Parathyroid adenoma (tissue), 2 donors: ENCODE results near the gene GMEB2.

ENCODE experiments used
- H2AFZ ChIP-seq: fragments of 300-600 bp; sonication (generic); one replicate; pipeline ENCODE4 v1.7.0; 2017; ENCODE audit warnings: antibody characterized with exemption, mild to moderate bottlenecking
- H3K27ac ChIP-seq: fragments of 300-600 bp; sonication (generic); one replicate; pipeline ENCODE4 v1.7.0; 2017
- H3K27me3 ChIP-seq: fragments of 300-600 bp; sonication (generic); one replicate; pipeline ENCODE4 v1.7.0; 2017; ENCODE audit warnings: low read length; ENCODE audit not compliant: control insufficient read depth, insufficient read depth
- H3K36me3 ChIP-seq: fragments of 300-600 bp; sonication (generic); one replicate; pipeline ENCODE4 v1.7.0; 2017; ENCODE audit warnings: low read length; ENCODE audit not compliant: control insufficient read depth, insufficient read depth
- H3K4me1 ChIP-seq: fragments of 300-600 bp; sonication (generic); one replicate; pipeline ENCODE4 v1.7.0; 2017; ENCODE audit warnings: control low read depth
- H3K4me2 ChIP-seq: fragments of 300-600 bp; sonication (generic); one replicate; pipeline ENCODE4 v1.7.0; 2017; ENCODE audit warnings: low read length
- H3K4me3 ChIP-seq: fragments of 300-600 bp; sonication (generic); one replicate; pipeline ENCODE4 v1.7.0; 2017; ENCODE audit warnings: low read depth, low read length
- H3K79me2 ChIP-seq: fragments of 300-600 bp; sonication (generic); one replicate; pipeline ENCODE4 v1.7.0; 2017; ENCODE audit warnings: control low read depth
- H3K9ac ChIP-seq: fragments of 300-600 bp; sonication (generic); one replicate; pipeline ENCODE4 v1.7.0; 2017; ENCODE audit warnings: mild to moderate bottlenecking
- H3K9me3 ChIP-seq: fragments of 300-600 bp; sonication (generic); one replicate; pipeline ENCODE4 v1.7.0; 2017; ENCODE audit warnings: low read length; ENCODE audit not compliant: control insufficient read depth
- TF ChIP-seq, protein P1 (sequence below): fragments of 300-600 bp; sonication (generic); IDR thresholded peaks from one replicate; pipeline ENCODE4 v1.7.0; 2017; ENCODE audit warnings: antibody characterized with exemption, mild to moderate bottlenecking
- donor health status: primary hyperparathyroidism.

GMEB2 gene

DNA sequence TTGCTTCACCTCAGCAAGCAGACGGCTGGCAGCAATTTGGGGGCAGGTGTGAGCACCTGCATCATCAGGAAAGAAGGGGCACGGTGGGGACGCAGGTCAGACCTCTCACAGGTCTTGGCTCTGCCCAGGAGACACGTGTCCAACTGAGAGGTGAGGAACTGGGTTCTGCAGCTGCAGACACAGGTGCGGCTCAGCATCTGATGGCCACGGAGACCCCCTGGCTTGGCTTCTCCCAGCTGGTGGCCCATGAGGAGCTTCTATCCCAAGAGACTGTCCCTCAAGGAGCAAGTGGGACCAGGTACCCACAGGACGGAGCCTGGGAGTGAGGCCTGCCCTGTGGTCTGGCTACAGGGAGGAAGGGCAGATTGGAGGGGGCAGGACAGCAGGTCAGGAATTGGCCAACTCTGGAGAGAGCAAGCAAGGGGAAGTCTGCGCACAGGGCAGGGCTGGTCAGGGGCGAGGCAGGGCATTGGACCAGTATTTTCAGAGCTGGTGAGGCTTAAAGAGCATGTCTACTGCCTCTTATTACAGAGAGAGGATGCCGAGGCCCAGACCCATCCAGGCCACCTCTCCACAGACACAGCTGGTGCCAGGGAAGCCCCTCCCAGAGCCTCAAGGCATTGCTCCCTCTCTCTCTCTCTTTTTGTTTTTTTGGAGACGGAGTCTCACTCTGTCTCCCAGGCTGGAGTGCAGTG lies 22.1 kb upstream of the GMEB2 start:
- Histone ChIP-seq H3K27me3 (no peaks in the 10 kb centered on the region), H3K4me3 (no peak overlapping the region), H3K36me3 (no peaks in the 10 kb centered on the region), H3K4me1 (peaks cover 11% of the 10 kb centered on the region), H2AFZ (no peak overlapping the region), H3K79me2 (peaks cover 4% of the 10 kb centered on the region), H3K9ac (no peak overlapping the region), H3K4me2 (no peak overlapping the region), H3K9me3 (no peaks in the 10 kb centered on the region), H3K27ac (no peak overlapping the region)
- TF ChIP-seq, protein P1, sequence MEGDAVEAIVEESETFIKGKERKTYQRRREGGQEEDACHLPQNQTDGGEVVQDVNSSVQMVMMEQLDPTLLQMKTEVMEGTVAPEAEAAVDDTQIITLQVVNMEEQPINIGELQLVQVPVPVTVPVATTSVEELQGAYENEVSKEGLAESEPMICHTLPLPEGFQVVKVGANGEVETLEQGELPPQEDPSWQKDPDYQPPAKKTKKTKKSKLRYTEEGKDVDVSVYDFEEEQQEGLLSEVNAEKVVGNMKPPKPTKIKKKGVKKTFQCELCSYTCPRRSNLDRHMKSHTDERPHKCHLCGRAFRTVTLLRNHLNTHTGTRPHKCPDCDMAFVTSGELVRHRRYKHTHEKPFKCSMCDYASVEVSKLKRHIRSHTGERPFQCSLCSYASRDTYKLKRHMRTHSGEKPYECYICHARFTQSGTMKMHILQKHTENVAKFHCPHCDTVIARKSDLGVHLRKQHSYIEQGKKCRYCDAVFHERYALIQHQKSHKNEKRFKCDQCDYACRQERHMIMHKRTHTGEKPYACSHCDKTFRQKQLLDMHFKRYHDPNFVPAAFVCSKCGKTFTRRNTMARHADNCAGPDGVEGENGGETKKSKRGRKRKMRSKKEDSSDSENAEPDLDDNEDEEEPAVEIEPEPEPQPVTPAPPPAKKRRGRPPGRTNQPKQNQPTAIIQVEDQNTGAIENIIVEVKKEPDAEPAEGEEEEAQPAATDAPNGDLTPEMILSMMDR, result no peak

DNA sequence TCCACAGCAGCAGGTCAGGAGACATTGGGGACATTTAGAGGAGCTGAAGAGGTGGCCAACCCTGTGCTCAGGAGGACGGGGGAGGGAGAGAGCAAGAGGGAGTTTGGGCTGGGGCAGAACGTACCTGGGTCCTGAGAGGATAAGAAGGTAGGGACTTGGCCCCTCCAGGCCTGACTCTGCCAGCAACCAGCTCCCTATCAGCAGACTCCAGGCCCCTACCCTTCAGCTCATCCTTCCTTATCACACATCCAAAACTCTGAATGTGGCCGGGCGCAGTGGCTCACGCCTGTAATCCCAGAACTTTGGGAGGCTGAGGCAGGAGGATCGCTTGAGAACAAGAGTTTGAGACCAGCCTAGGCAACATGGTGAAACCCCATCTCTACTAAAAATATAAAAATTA lies 21.3 kb upstream of the GMEB2 start:
- Histone ChIP-seq H3K36me3 (no peaks in the 10 kb centered on the region), H3K9ac (no peak overlapping the region), H3K27ac (no peak overlapping the region), H3K27me3 (no peaks in the 10 kb centered on the region), H3K4me3 (no peak overlapping the region), H3K4me1 (peaks cover 11% of the 10 kb centered on the region), H3K9me3 (no peaks in the 10 kb centered on the region), H3K4me2 (no peak overlapping the region), H3K79me2 (peaks cover 4% of the 10 kb centered on the region), H2AFZ (no peak overlapping the region)
- TF ChIP-seq, protein P1, result no peak

DNA sequence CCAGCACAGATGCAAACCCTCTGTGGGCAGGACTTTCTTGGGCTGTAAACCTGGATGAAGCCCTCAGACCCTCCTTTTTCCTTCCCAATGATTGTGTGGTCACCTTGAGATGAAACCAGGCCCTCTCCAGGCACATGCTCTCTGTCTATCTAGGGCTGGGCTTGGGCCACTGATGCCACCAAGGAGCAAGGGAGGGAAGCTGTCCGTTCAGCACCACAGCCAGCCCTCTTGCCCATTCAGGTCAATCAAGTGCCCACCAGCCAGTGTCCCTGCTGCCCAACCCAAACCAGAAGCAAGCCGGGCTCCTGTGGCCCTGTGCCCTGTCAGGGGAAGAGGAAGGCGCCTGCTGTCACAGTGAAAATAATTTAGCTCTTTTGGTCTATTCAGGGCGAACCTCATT lies 18.3 kb upstream of the GMEB2 start:
- no peaks in the 10 kb centered on the region for H3K36me3 ChIP-seq
- H3K4me3 ChIP-seq, result no peak overlapping the region
- no peaks in the 10 kb centered on the region for H3K27me3 ChIP-seq
- no peak overlapping the region for H2AFZ ChIP-seq
- no peak overlapping the region for H3K27ac ChIP-seq
- no peak overlapping the region for H3K4me2 ChIP-seq
- TF ChIP-seq, protein P1, result no peak
- H3K79me2 ChIP-seq, result no peaks in the 10 kb centered on the region
- no peaks in the 10 kb centered on the region for H3K9me3 ChIP-seq
- H3K4me1 ChIP-seq, result peaks cover 8% of the 10 kb centered on the region
- H3K9ac ChIP-seq, result no peak overlapping the region

DNA sequence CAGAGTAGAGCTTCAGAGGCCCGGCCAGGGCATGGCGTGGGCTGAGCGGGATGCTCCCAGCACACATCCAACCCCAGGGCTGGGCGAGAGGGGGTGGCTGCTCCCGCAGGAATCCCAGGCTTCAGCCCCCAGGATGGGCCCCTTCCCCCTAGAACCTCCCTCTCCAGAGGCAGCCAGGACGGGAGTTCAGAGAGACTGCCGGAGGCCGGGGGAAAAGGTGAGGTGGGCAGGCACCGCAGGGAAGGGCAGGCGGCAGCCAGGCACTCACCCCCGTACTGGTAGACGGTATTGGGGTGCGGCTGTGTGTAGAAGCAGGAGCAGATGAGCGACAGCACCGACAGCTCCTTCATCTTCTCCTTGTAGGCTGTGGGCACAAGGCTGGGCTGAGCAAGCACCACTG lies 17.0 kb upstream of the GMEB2 start:
- no peak overlapping the region for H2AFZ ChIP-seq
- H3K27me3 ChIP-seq, result no peaks in the 10 kb centered on the region
- H3K4me3 ChIP-seq, result no peak overlapping the region
- TF ChIP-seq, protein P1, result no peak
- no peak overlapping the region for H3K9ac ChIP-seq
- no peaks in the 10 kb centered on the region for H3K79me2 ChIP-seq
- H3K27ac ChIP-seq, result no peak overlapping the region
- H3K4me2 ChIP-seq, result no peak overlapping the region
- peaks cover 8% of the 10 kb centered on the region for H3K4me1 ChIP-seq
- H3K9me3 ChIP-seq, result no peaks in the 10 kb centered on the region
- no peaks in the 10 kb centered on the region for H3K36me3 ChIP-seq

- TF ChIP-seq, protein P1, result no peak
- Histone ChIP-seq H3K4me2 (no peak overlapping the region), H2AFZ (no peak overlapping the region), H3K79me2 (no peaks in the 10 kb centered on the region), H3K36me3 (no peaks in the 10 kb centered on the region), H3K9ac (no peak overlapping the region), H3K27me3 (no peaks in the 10 kb centered on the region), H3K9me3 (no peaks in the 10 kb centered on the region), H3K4me1 (peaks cover 8% of the 10 kb centered on the region), H3K4me3 (no peak overlapping the region), H3K27ac (no peak overlapping the region)
Measured at GRCh38 chr20:63643499-63643898, 16.6 kb upstream of the GMEB2 start.
